HG02610 (cell line): ENCODE data around the gene NCBP2.

Source experiments
- ATAC-seq: cut with Tn5 transposase; IDR thresholded peaks from one replicate; pipeline ENCODE4 v1.9.1; 2021; ENCODE audit warnings: mild to moderate bottlenecking, moderate library complexity; ENCODE audit not compliant: unreplicated experiment

Gene NCBP2

DNA sequence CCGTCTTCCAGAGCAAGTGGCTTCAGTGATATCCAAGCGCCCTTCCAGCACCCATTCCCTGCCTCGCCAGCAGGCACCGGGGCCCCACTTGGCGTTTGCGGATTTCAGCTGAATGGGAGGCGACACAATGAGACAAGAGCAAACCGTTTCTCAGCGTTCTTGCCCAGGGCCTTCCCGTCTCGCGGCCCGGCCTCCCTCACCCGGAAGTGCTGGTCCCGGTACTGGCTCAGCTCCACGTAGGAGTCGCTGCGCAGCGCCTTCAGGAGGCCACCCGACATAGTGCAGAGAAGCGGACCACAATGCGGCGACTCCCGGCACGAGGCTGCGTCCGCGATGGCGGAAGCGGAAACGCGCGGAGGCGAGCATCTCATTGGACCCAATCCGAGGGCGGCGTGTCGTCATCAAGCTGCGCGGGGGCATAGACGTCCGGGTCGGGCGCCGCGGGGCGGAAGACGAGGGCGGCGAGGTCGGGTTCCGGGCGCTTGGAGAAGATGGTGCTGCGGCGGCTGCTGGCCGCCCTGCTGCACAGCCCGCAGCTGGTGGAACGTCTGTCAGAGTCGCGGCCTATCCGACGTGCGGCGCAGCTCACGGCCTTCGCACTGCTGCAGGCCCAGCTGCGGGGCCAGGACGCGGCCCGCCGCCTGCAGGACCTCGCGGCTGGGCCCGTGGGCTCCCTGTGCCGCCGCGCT is at the start of gene NCBP2:
NCBP2 (minus strand) TSS at position 303 of the 689 bp plus-strand sequence; CDS start at position 278, 25 bp downstream.
- ATAC-seq: peak; percentile 93

DNA sequence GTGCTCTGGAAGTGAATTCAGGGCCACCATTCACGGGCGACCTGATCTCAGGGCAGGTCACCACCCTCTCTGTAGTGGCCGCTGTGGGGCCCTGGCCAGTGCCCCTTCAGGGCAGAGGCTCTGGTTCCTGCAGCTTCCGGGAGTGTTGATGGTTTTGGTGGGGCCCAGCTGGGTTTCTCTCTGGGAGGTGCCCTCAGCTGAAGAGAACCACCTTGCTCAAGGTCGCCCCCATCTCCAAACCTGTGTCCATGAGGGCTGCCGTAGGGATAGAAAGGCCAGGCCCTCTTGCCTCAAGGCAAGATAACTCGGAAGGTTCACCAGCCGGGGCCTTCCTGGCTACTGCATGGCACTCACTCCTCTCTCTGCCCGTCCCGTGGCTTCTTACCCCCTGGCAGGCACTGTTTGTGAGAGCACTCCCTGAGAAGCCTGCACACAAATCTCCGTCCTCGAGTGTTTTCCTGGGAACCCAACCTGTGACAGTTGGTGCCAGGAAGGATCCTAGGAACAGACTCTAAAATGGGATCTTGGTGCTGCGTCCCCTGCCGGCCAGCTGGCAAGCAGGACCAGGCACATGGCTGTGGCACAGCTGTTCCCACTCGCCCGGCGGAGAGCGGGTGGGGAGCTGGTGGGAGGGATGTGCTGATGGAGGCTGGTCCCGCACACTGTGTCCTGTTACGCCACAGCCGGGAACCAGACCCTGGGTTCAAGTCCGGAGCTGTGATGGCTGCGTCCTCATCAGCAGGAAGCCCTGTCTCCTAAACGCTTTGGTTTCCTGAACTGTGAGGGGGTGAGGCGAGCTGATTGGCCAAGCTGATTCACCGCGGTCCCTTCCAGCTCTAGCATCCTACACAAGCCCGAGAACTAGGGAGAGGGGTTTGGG is 49.5 kb upstream of the NCBP2 start:
- no peak for ATAC-seq

DNA sequence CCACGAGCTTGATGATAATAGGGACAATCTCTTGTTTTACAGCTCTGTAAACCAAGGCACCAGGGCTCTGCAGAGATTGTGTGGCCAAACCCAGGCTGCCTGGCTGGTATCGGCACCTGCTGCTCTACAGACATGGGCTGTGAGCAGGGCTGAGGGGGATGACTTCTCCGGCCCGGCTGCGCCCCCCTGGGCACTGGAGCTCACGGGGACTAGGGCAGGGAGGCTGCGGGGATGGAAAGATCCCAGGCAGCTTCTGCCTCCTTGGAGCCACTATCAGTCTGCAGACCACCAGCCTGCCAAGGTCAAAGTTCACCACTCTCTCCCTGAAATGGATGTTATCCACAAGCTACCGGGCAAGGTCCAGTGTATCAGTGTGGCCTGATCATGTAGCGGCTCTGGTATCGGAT is 48.3 kb upstream of the NCBP2 start:
- no peak for ATAC-seq

DNA sequence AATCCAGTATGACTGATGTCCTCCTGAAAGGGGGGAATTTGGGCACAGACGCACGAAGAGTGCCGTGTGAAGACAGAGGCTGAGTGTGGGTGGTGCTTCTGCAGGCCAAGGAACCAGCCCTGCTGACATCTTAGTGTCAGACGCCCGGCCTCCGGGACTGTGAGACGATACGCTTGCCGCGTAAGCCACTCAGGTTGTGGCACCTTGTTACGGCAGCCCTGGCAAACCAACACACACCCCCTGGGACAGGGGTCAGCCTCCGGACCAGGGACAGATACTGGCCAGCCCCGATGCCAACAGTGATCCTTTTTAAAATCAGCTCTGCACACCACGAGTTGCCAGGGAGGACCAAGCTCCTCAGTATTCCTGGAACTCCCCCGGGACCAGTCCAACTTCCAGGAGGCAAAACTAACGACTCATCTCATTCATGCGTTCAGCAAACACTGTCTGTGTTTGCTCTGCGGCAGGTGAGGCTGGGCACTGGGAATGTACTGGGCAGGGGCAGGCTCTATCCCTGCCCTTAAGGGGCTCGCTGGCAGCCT is 47.5 kb upstream of the NCBP2 start:
- ATAC-seq: no peak

GRCh38 chr3:196988241-196989029 is 46.1 kb upstream of the NCBP2 start:
- ATAC-seq: no peak

DNA sequence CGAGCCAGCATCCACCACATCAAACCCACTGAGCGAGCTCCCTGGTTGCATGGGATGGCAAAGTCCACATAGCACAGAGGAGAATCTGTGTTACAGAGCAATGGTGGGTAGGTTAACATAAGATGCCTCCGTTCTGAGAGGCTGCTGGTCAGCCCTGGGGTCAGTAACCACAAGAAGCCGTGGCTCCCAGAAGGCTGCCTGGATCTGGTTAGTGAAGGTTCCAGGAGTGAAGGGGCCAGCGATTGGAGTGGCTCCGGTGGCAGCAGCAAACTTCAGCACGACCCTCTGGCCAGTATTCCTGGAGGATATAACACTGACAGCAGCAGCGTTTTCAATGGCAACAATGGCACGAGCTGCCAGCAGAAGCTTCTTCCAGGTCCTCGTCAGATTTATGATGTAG is 44.7 kb upstream of the NCBP2 start:
- ATAC-seq: no peak

GRCh38 chr3:196985954-196986885 is 43.9 kb upstream of the NCBP2 start:
- no peak for ATAC-seq

DNA sequence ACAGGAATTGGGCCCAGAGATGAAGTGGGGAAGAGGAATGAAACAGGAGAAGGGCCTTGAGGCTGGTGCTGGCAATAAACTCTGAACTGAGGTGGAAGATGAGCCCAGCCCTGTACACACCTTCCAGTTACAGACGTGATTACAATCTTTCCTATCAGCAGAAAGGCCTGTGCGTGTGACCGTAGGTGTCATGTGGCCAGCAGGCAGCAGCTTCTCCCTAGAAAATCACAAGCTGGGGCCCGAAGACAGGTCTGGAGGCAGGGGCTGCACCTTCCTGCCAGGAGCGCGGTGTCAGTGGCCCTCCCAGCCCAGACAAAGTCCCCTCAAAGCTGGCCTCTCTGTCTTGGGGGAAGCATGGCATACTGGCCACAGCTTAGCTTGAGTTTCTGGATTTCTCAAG is 43.0 kb upstream of the NCBP2 start:
- ATAC-seq: no peak

DNA sequence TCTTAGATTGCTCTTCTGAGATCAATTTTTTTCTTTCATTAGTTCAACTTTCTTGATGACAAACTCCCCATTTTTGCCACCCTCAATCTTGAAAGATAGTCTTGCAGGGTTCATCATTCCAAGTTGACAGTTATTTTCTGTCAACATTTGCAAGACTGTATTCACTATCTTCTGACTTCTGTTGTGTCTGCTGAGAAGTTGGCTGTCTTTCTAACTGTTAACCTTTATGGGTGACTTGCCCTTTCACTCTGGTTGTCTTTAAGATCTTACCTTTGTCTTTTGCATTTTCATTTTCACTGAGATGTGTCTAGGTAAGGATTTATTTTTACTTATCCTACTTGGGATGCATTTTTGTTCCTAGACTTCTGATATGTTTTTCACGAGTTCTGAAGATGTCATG is 40.9 kb upstream of the NCBP2 start:
- no peak for ATAC-seq

- ATAC-seq: no peak
These were observed 39.3 kb upstream of the NCBP2 start for GRCh38 chr3:196981657-196982056.

DNA sequence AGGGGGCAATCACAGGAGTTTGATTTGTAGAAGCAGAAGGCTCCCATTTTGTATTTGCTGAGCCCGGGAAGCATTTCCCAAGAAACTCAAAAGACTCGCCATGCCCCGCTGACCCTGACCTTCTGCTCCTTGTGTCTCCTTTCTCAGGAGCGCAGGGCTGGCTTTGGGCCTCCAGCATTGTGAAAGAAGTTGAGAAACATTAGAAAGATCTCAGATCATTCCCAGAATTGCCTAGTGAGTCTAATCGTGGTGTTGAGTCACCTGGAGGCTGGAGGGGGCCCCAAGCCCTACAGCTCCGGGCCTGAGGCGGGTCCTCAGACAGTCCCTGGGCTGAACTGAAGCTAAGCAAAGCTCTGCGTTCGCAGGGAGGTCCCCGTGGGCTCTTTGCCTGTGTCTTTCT is 37.2 kb upstream of the NCBP2 start:
- no peak for ATAC-seq

DNA sequence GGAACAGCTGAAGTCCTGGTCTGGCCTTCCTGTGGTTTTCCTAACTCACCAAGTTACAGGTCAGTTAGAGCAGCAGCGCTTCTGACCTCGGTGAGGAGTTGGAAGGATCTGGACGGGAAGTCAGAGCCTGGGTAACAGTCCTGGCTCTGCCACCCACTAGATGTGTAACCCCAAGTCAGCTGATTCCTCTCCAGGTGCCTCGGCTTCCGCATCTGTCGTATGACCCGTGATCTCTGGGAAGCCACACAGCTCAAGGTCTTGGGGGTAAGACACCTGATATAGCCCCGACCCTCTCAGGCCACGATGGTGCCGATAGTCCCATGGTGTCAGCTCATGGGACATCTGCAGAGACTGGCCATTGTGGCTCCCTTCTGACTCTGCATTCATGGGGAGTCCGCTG is 34.6 kb upstream of the NCBP2 start:
- ATAC-seq: no peak

DNA sequence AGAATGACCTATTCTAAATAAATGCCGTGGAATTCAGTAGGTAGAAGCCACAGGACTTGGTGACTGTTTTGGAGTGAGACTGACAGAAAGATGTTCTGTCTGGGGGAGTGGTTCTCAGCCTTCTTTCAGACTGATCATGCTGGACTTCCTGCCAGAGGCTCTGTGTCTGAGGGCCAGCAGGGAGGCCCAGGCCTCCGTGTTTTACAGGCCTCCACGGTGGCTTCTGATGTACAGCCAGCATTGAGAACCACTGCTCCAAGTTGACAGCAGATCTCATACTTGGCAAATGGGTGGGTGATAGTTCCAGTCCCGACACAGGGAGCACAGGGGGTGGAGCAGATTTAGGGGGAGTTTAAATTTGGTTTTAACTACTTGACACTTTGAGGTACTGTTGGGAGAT is 33.0 kb upstream of the NCBP2 start:
- no peak for ATAC-seq

DNA sequence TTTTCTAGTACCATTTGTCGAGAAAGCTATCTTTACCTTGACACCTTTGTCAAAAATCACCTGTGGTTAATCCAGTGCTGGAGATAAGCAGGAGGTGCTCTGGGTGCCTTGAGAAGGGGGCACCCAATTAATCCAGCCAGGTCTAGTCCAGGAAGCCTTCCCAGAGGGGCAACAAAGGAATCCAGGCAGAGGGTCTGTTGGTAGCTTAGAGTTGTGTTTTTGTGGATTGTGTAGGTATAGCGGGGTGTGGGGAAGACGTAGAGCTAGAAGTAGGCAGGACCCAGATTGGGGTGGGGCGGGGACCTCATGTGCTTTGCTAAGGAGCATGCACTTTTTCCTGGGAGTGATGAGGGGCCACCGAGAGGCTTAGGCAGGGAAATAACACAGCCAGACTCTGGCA is 32.3 kb upstream of the NCBP2 start:
- ATAC-seq: no peak

GRCh38 chr3:196971094-196971698 is 28.9 kb upstream of the NCBP2 start:
- ATAC-seq: no peak

GRCh38 chr3:196970547-196971093 is 28.3 kb upstream of the NCBP2 start:
- ATAC-seq: no peak

GRCh38 chr3:196969660-196970546 is 27.6 kb upstream of the NCBP2 start:
- ATAC-seq: peak; percentile 51

- ATAC-seq: peak; percentile 38
These were observed 26.9 kb upstream of the NCBP2 start for GRCh38 chr3:196969134-196969659.
